Measurements from ENCODE around the gene VPS13D.

DNA sequence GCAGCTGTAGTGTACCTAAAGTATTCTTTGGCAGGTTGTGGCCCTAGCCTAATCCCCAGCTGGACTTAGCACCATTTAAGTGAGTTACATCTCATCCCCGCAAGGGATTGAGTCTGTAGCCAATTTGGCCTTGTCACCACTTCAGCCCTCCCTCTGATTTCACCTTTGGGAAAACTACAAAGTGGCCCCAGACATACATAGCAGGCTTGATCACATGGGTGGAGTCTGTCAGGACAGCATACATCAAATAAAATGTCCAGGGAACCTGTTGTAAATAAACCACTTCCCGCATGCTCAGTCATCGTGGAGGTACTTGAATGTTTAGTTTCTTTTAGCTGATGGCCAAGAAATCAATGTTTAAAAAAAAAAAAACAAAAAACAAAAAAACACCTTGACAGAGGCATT lies 245.7 kb downstream of the VPS13D start:
- TF ChIP-seq, protein P1, sequence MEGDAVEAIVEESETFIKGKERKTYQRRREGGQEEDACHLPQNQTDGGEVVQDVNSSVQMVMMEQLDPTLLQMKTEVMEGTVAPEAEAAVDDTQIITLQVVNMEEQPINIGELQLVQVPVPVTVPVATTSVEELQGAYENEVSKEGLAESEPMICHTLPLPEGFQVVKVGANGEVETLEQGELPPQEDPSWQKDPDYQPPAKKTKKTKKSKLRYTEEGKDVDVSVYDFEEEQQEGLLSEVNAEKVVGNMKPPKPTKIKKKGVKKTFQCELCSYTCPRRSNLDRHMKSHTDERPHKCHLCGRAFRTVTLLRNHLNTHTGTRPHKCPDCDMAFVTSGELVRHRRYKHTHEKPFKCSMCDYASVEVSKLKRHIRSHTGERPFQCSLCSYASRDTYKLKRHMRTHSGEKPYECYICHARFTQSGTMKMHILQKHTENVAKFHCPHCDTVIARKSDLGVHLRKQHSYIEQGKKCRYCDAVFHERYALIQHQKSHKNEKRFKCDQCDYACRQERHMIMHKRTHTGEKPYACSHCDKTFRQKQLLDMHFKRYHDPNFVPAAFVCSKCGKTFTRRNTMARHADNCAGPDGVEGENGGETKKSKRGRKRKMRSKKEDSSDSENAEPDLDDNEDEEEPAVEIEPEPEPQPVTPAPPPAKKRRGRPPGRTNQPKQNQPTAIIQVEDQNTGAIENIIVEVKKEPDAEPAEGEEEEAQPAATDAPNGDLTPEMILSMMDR (IDR thresholded peaks at IDR 0.05; ENCODE audit: low read depth, low read length): no peak
- TF ChIP-seq, protein P2, sequence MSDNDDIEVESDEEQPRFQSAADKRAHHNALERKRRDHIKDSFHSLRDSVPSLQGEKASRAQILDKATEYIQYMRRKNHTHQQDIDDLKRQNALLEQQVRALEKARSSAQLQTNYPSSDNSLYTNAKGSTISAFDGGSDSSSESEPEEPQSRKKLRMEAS (IDR thresholded peaks at IDR 0.05; ENCODE audit: low read depth, low read length): no peak
- TF ChIP-seq POLR2A (IDR thresholded peaks at IDR 0.05; ENCODE audit: extremely low read depth, insufficient read length): no peak
